Esophagus squamous epithelium (tissue), 5 donors: ENCODE measurements around the gene BLTP3A. TPM values are rescaled to one million over a fixed set of nuclear protein-coding genes. Genes with fewer than 3 reads are reported as not detected.
"Not testable (repeated sequence)": the region's sequence is repeated elsewhere in the genome, so short reads cannot be mapped to it uniquely, and the experiment has no call there.

Source experiments
- DNase-seq: peaks from one replicate; lab custom pipeline; 2025; lab: John Stamatoyannopoulos, UW
- H3K27ac ChIP-seq, 4 donors: fragments of 200-600 bp; sonication (generic); one replicate each; pipeline ENCODE4 v1.5.1; 2016 to 2019; ENCODE audit warnings: mild to moderate bottlenecking in 1 of 4
- H3K27me3 ChIP-seq, 4 donors: fragments of 200-600 bp; sonication (generic); 1 replicate in 3 of 4; 2 replicates in 1 of 4; pipeline versions ENCODE4 v1.5.1 to v1.6.0; 2017 to 2021; ENCODE audit warnings: antibody characterized with exemption in 1 of 4
- H3K36me3 ChIP-seq, 3 donors: fragments of 200-600 bp; sonication (generic); one replicate each; pipeline ENCODE4 v1.5.1; 2016 to 2019
- H3K4me1 ChIP-seq, 3 donors: fragments of 200-600 bp; sonication (generic); one replicate each; pipeline ENCODE4 v1.5.1; 2017 to 2019
- H3K4me3 ChIP-seq, 4 donors: fragments of 200-600 bp; sonication (generic); 1 replicate in 3 of 4; 2 replicates in 1 of 4; pipeline ENCODE4 v1.5.1; 2016 to 2019; ENCODE audit warnings: mild to moderate bottlenecking in 2 of 4, moderate library complexity in 1 of 4
- H3K9me3 ChIP-seq, 3 donors: fragments of 200-600 bp; sonication (generic); one replicate each; pipeline ENCODE4 v1.5.1; 2016 to 2019
- POLR2A ChIP-seq, 4 donors: fragments of 450-650 bp; IDR thresholded peaks; one replicate each; pipeline ENCODE4 v1.6.1; 2017; ENCODE audit warnings: antibody characterized with exemption in 4 of 4, mild to moderate bottlenecking in 4 of 4, moderate library complexity in 3 of 4
- WGBS, 2 donors: methylation state at CpG; one replicate each; pipeline ENCODE4 v1.1.5; 2018; 5-methylcytosine and 5-hydroxymethylcytosine counted together
- intact Hi-C: fragments of 100-400 bp; cut with DNase I; formaldehyde crosslinking; loops from one replicate; pipeline ENCODE4 v1.15.0; 2022
- total RNA-seq, 4 donors: library from RNA; depleted of rRNA; stranded (reverse); fragments of >200 nt; gene quantifications; one replicate each; pipeline ENCODE4 v1.1.0, GENCODE V29; 2016
- TF ChIP-seq, protein P1 (sequence below), 6 experiments: fragments of 450-650 bp in 4 of 6; fragments of 200-600 bp in 2 of 6; sonication (generic) in 2 of 6; IDR thresholded peaks; one replicate each; pipeline ENCODE4 v1.5.1; 2016 to 2019; ENCODE audit warnings: antibody characterized with exemption in 6 of 6, mild to moderate bottlenecking in 4 of 6, moderate library complexity in 4 of 6
- donor health status: DM: yes; HTN: yes; CAD: no.

BLTP3A gene
- total RNA-seq, 4 donors from 2014 or later: 7.0 to 8.2 (median 7.5) TPM

DNA sequence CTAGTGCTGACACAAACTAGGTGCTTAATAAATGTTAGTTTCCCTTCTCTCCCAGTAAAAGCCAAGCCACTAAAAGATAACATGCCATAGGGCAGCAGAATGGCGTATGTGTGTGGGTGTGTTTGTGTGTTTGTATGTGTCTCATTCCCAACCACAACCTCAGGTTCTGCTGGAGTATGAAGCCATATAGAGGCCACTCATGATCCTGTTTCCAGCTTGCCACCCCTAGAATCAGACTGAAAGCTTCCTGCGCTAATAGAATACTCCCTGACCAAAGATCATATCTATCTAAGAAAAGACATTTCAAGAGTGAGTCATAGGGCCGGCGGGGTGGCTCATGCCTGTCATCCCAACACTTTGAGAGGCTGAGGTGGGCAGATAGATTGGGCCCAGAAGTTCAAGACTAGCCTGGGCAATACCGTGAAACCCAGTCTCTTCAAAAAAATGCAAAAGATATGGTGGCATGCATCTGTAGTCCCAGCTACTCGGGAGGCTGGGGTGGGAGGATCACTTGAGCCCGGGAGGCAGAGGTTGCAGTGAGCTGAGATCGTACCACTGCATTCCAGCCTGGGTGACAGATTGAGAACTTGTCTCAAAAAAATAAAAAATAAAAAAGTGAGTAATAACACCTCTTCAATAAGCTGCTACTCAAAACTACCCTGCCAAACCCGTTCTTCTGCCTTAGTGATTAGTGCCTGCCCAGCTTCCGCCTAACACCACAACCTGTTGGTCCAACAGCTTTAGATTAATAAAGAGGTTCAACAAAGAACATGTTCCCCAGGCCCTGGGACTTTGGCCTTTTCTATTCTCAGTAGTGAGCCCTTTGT, 46.4 kb upstream of the BLTP3A start:
- no peaks in the 10 kb centered on the region for H3K36me3 ChIP-seq
- H3K27me3 ChIP-seq: no peaks in the 10 kb centered on the region
- H3K27ac ChIP-seq: peak overlapping the region; percentile 74 to 79 (median 78)
- DNase-seq: no peak
- H3K9me3 ChIP-seq: no peaks in the 10 kb centered on the region
- WGBS, 2 donors: 49 to 56% methylated on average over 7 to 9 of the region's 10 CpGs
- no peak overlapping the region for H3K4me3 ChIP-seq
- TF ChIP-seq, protein P1, sequence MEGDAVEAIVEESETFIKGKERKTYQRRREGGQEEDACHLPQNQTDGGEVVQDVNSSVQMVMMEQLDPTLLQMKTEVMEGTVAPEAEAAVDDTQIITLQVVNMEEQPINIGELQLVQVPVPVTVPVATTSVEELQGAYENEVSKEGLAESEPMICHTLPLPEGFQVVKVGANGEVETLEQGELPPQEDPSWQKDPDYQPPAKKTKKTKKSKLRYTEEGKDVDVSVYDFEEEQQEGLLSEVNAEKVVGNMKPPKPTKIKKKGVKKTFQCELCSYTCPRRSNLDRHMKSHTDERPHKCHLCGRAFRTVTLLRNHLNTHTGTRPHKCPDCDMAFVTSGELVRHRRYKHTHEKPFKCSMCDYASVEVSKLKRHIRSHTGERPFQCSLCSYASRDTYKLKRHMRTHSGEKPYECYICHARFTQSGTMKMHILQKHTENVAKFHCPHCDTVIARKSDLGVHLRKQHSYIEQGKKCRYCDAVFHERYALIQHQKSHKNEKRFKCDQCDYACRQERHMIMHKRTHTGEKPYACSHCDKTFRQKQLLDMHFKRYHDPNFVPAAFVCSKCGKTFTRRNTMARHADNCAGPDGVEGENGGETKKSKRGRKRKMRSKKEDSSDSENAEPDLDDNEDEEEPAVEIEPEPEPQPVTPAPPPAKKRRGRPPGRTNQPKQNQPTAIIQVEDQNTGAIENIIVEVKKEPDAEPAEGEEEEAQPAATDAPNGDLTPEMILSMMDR (IDR thresholded peaks at IDR 0.05): no peak
- no peak for TF ChIP-seq POLR2A (IDR thresholded peaks at IDR 0.05)
- intact Hi-C loops: no loop called here
- H3K4me1 ChIP-seq: peaks cover 0 to 47% (median 13%) of the 10 kb centered on the region in 3 donors

DNA sequence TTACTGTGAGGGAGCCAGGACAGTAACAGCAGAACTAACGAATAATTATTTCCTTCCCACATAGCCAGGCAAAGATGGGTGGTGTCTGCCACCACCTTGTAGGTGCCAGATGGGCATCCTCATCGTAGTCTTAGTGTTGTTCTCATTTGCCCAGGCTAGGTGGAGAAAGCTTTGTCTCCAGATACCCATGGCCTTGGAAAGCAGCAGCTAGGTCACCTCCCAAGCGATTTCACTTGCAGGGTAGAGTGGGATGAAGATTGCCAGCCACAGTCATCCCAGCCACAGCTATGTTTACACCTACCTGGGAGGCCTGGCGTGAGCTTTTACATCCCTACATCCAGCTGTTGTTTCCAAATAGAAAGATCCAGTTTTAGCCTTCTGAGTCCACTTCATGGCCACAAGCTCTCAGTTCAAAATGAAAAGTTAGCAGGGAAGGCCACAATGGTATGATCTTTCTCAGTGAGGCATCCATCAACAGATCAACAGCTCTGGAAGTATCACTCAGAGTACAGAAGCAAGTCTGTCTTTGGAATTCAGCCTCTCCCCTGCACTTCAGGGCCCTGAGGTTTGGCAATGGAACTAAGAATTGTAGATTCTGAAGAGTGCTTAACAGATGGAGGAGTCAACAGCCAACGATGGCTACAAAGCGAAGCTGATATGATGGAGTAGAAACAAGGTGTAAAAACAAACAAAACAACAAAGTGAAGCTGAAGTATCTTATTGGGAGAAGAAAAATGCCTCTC, 45.6 kb upstream of the BLTP3A start:
- peak overlapping the region; percentile 67 to 79 (median 78) for H3K27ac ChIP-seq
- DNase-seq: no peak
- intact Hi-C loops: no loop called here
- no peaks in the 10 kb centered on the region for H3K9me3 ChIP-seq
- H3K36me3 ChIP-seq: no peaks in the 10 kb centered on the region
- no peak overlapping the region for H3K4me3 ChIP-seq
- H3K27me3 ChIP-seq: no peaks in the 10 kb centered on the region
- H3K4me1 ChIP-seq: peaks cover 0 to 39% (median 13%) of the 10 kb centered on the region in 3 donors
- TF ChIP-seq POLR2A (IDR thresholded peaks at IDR 0.05): no peak
- TF ChIP-seq, protein P1 (IDR thresholded peaks at IDR 0.05): no peak
- 60% methylated on average over 5 to 6 of the region's 6 CpGs for WGBS, 2 donors

DNA sequence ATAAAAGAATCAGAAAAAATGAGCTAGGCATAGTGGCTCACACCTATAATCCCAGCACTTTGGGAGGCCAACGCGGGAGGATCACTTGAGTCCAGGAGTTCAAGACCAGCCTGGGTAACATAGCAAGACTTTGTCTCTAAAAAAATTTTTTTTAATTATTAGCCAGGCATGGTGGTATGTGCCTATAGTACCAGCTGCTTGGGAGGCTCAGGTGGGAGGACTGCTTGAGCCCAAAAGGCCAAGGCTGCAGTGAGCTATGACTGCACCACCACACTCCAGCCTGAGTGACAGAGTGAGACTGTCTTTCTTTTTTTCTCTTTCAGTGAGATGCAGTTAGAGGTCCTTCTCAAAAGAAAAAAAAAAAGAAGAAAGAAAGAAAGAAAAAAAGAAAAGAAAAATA, 43.1 kb upstream of the BLTP3A start:
- no peak for DNase-seq
- Histone ChIP-seq H3K9me3 (no peaks in the 10 kb centered on the region), H3K27me3 (no peaks in the 10 kb centered on the region), H3K4me1 (peaks cover 0 to 37% (median 13%) of the 10 kb centered on the region in 3 donors), H3K36me3 (no peaks in the 10 kb centered on the region), H3K27ac (no peak overlapping the region), H3K4me3 (no peak overlapping the region)
- TF ChIP-seq POLR2A (IDR thresholded peaks at IDR 0.05): no peak
- TF ChIP-seq, protein P1 (IDR thresholded peaks at IDR 0.05): no peak
- intact Hi-C loops: no loop called here
- 98 to 100% methylated on average over 2 of the region's 2 CpGs for WGBS, 2 donors

DNA sequence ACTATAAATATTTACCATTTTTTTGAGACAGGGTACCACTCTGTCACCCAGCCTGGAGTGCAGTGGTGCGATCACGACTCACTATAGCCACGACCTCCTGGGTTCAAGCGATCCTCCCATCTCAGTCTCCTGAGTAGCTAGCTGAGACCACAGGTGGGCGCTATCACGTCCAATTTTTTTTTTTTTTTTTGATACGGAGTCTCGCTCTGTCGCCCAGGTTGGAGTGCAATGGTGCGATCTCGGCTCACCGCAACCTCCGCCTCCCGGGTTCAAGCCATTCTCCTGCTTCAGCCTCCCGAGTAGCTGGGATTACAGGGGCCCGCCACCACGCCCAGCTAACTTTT, 35.4 kb upstream of the BLTP3A start:
- Histone ChIP-seq H3K4me1 (peaks cover 6 to 18% (median 8%) of the 10 kb centered on the region in 3 donors), H3K4me3 (peak overlapping the region; percentile 58 to 80 (median 71)), H3K27ac (peak overlapping the region; percentile 90 to 96 (median 94)), H3K36me3 (peaks cover 0 to 26% (median 4%) of the 10 kb centered on the region in 3 donors)
- H3K27me3 ChIP-seq, H3K9me3 ChIP-seq, DNase-seq, intact Hi-C loops: not testable (repeated sequence)
- 45 to 54% methylated on average over 8 to 17 of the region's 17 CpGs for WGBS, 2 donors
- TF ChIP-seq, protein P1 (IDR thresholded peaks at IDR 0.05): peak in 5 of 6 experiments; percentile 8 to 48 (median 21)
